VCaP (cell line): ENCODE data around the gene LENG1.

Source experiments
- H3K27ac ChIP-seq: fragments of 450-650 bp; 2 replicates; pipeline ENCODE4 v1.5.1; 2017
- TF ChIP-seq, protein P1 (sequence below): fragments of 450-650 bp; conservative IDR thresholded peaks from 2 replicates; pipeline ENCODE4 v1.5.1; 2017; ENCODE audit warnings: mild to moderate bottlenecking, moderate library complexity

LENG1 gene

DNA sequence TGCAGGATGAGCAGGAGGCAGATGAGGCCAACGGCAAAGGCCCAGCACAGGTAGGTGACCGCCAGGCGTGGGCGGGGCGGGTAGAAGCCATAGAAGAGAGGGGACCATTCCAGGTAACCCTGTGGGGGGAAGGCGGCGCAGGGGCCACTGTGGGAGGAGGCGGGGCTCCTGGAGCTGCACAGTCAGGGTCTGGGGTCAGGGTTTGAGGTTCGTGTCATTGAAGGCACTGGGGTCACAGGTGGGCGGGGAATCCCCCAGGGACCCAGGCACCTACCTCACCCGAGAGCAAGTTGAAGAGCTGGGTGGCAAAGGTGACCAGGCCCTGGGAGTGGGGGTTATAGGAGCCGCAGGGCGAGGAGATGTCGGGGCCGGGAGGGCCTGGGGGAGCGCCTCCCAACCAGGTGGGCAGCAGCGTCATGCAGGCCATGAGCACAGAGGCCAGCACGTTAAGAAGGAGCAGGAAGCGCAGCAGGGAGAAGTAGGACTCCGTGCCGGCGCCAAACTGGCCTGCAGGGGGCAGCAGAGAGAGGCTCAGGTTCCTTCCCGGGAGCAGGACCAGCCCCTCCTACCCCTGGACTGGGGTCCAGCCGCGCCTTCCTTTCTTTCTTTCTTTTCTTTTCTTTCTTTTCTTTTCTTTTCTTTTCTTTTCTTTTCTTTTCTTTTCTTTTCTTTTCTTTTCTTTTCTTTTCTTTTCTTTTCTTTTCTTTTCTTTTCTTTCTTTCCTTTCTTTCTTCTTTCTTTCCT, 8.8 kb upstream of the LENG1 start:
- TF ChIP-seq, protein P1, sequence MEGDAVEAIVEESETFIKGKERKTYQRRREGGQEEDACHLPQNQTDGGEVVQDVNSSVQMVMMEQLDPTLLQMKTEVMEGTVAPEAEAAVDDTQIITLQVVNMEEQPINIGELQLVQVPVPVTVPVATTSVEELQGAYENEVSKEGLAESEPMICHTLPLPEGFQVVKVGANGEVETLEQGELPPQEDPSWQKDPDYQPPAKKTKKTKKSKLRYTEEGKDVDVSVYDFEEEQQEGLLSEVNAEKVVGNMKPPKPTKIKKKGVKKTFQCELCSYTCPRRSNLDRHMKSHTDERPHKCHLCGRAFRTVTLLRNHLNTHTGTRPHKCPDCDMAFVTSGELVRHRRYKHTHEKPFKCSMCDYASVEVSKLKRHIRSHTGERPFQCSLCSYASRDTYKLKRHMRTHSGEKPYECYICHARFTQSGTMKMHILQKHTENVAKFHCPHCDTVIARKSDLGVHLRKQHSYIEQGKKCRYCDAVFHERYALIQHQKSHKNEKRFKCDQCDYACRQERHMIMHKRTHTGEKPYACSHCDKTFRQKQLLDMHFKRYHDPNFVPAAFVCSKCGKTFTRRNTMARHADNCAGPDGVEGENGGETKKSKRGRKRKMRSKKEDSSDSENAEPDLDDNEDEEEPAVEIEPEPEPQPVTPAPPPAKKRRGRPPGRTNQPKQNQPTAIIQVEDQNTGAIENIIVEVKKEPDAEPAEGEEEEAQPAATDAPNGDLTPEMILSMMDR, result peak; percentile 92
- H3K27ac ChIP-seq, result peak overlapping the region; percentile 50; the same call in 1 of the 2 replicates

- TF ChIP-seq, protein P1, result no peak
Observed at GRCh38 chr19:54165222-54165621, 5.7 kb upstream of the LENG1 start.

GRCh38 chr19:54164369-54165068, 5.0 kb upstream of the LENG1 start:
- TF ChIP-seq, protein P1, result peak; percentile 17; the same call in 1 of the 2 replicates
- peak overlapping the region; percentile 91; the same call in 1 of the 2 replicates for H3K27ac ChIP-seq

More at GRCh38 chr19:54165222-54165621, 5.7 kb upstream of the LENG1 start:
- no peak overlapping the region for H3K27ac ChIP-seq

- H3K27ac ChIP-seq, result peak overlapping the region; percentile 91
- TF ChIP-seq, protein P1, result no peak
Observed at GRCh38 chr19:54162884-54163283, 3.4 kb upstream of the LENG1 start.

DNA sequence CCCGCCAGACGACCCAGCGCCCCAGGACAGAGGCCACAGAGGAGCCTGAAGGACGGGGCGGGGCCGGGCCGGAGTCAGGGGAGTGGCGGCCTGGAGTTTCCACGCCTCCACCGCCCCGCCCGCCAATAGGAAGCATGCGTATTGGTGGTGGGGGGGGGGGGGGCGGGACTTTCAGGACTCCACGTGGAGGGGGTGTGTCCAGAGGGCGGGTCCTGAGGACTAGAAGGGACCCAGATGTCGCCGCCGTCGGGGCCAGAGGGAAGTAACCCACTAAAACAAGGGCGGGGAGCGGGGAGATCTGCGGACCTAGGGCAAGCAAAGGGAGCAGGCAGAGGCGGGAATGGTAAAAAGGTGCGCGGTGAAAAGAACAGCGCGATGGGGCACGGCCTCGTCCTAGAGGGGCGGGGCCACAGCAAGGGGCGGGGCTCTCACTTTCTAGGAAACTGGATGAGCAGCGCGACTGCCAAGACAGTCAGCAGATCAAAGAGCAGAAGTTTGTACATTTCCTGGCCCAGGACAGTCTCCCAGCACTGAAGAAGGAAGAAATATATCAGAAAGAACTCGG, 2.8 kb upstream of the LENG1 start:
- TF ChIP-seq, protein P1, result no peak
- H3K27ac ChIP-seq, result peak overlapping the region; percentile 91

- peak overlapping the region; percentile 91 for H3K27ac ChIP-seq
- TF ChIP-seq, protein P1, result no peak
Observed at GRCh38 chr19:54160854-54161253, 1.3 kb upstream of the LENG1 start.

DNA sequence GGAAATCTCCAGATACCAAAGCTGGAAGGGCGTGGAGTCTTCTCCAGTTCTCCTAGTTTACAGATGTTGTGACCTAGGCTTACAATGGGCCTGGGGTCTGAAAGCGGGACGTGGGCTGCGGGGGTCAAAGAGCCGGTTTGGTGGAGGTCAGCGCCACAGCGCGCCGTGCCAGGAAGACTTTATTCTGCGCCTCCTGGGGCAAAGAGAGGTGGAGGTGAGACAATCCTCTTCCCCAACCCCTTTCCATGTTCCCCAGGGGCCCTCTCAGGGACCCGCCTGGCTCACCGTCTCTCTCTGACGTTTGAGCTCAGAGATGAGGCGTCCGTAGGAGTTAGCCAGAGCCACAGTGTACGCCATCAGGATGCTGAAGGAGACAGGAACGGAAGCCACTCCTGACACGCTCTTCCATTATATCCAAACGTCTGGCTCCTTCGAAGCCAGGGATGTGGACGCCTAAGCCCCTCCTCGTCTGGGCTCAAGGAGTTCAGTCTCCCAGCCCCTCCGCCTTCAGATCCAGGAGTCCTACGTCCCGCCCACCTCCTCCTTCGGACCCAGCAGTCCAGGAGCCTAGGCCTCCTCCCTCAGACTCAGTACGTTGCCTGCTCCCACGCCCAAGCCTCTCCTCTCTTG, 776 bp upstream of the LENG1 start:
- TF ChIP-seq, protein P1, result no peak
- H3K27ac ChIP-seq, result peak overlapping the region; percentile 91
